Stimulated activated CD4-positive, alpha-beta T cell treated with anti-CD3 and anti-CD28 coated beads, Interleukin-1b, Interleukin-23, amount 100 ng/mL, for 24 hours (primary cell): Measurements from ENCODE around the gene FAM107B.
"Not testable (repeated sequence)": the region's sequence is repeated elsewhere in the genome, so short reads cannot be mapped to it uniquely, and the experiment has no call there.

Experiments used
- DNase-seq, 4 experiments: peaks; one replicate each; pipeline ENCODE4 v3.0.0-alpha.2; 2020; ENCODE audit warnings: low read depth in 4 of 4, low spot score in 1 of 4

FAM107B gene

GRCh38 chr10:14639637-14640036 lies 135.1 kb downstream of the FAM107B start:
- no peak for DNase-seq

- DNase-seq = no peak
Observed at GRCh38 chr10:14635043-14635710, 139.5 kb downstream of the FAM107B start.

GRCh38 chr10:14634572-14634971 lies 140.1 kb downstream of the FAM107B start:
- DNase-seq = not testable (repeated sequence)

- no peak for DNase-seq
Observed at GRCh38 chr10:14625765-14626525, 148.8 kb downstream of the FAM107B start.

GRCh38 chr10:14625192-14625631 lies 149.5 kb downstream of the FAM107B start:
- DNase-seq = no peak

- no peak for DNase-seq
Observed at GRCh38 chr10:14624600-14624999, 150.1 kb downstream of the FAM107B start.

- DNase-seq = no peak
Observed at GRCh38 chr10:14623931-14624330, 150.8 kb downstream of the FAM107B start.

GRCh38 chr10:14621037-14621436 lies 153.7 kb downstream of the FAM107B start:
- DNase-seq = no peak

- no peak for DNase-seq
Observed at GRCh38 chr10:14618674-14619073, 156.0 kb downstream of the FAM107B start.

GRCh38 chr10:14617852-14618251 lies 156.8 kb downstream of the FAM107B start:
- DNase-seq = no peak

- DNase-seq = no peak
Observed at GRCh38 chr10:14616955-14617730, 157.6 kb downstream of the FAM107B start.

- no peak for DNase-seq
Observed at GRCh38 chr10:14616465-14616864, 158.2 kb downstream of the FAM107B start.

GRCh38 chr10:14613588-14613920 lies 161.1 kb downstream of the FAM107B start:
- DNase-seq = no peak

GRCh38 chr10:14612873-14613587 lies 161.7 kb downstream of the FAM107B start:
- no peak for DNase-seq

GRCh38 chr10:14611968-14612693 lies 162.6 kb downstream of the FAM107B start:
- no peak for DNase-seq

GRCh38 chr10:14609178-14609577 lies 165.5 kb downstream of the FAM107B start:
- no peak for DNase-seq

GRCh38 chr10:14608381-14609001 lies 166.2 kb downstream of the FAM107B start:
- no peak for DNase-seq

- no peak for DNase-seq
Observed at GRCh38 chr10:14606633-14607032, 168.1 kb downstream of the FAM107B start.

- DNase-seq = no peak
Observed at GRCh38 chr10:14605231-14605925, 169.3 kb downstream of the FAM107B start.
